ENCODE data around the gene RASSF9.

The RASSF9 gene

DNA sequence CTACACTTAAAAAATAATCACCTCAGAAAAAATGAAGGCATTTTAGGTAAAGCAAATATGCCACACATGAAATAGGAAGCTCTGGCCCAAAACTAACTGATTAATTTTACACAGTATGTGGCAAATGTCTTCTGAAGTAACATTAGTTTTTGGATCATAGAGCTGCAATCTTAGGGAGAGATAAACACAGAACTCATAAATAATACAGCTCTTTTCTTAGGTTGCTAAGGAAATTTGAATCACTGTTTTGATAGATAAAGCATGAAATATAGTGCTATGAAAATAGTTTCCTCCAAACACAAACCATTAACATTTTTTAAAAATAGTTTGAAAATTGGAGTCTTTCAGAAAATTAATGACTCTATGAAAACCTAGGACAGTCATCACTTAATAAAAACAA lies 15.0 kb downstream of the RASSF9 start:
- no peak for DNase-seq (ENCODE audit: low read depth)

DNA sequence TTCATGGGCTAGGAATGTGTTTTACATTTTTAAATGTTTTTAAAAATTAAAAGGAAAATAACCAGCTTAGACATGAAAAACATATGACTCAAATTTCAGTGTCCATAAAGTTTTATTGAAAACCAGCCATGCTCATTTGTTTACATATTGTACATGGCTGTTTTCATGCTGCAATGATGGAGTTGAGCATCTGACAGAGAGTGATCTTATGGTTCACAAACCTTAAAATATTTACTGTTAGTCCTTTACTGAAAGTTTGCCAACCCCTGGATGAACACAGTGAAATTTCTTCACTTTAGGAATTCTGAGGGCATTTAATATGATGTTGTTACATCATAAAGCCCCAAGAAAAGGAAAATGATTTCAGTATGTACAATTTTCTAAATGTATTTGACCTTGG lies 16.1 kb downstream of the RASSF9 start:
- no peak for DNase-seq (ENCODE audit: low read depth)

- no peak for DNase-seq (ENCODE audit: low read depth)
Observed at GRCh38 chr12:85814741-85815140, 21.5 kb downstream of the RASSF9 start.

- DNase-seq (ENCODE audit: low read depth): no peak
Observed at GRCh38 chr12:85814071-85814470, 22.1 kb downstream of the RASSF9 start.

DNA sequence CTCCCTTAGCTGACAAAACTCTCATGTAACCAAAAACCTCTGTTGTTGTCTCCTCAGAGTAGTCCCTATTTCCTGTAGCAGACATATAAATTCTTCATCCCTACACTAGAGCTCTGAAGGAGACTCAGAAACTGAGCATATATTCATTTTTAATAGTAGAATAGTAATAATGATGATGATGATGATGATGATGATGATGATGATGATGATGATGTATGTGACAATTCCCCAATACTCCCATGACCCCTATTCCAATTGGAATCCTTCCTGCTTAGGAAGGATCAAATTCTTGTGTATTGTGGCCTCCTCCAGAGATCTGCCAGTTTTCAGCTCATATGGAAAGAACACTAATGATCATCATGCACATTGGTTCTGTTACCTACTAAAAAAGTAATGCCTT lies 26.7 kb downstream of the RASSF9 start:
- no peak for DNase-seq (ENCODE audit: low read depth)

- DNase-seq (ENCODE audit: low read depth): no peak
Observed at GRCh38 chr12:85807730-85808129, 28.5 kb downstream of the RASSF9 start.

GRCh38 chr12:85805654-85806053 lies 30.6 kb downstream of the RASSF9 start:
- no peak for DNase-seq (ENCODE audit: low read depth)

- peak; percentile 24 for DNase-seq (ENCODE audit: low read depth)
Observed at GRCh38 chr12:85804663-85805062, 31.5 kb downstream of the RASSF9 start.

GRCh38 chr12:85803923-85804322 lies 32.3 kb downstream of the RASSF9 start:
- DNase-seq (ENCODE audit: low read depth): no peak

DNA sequence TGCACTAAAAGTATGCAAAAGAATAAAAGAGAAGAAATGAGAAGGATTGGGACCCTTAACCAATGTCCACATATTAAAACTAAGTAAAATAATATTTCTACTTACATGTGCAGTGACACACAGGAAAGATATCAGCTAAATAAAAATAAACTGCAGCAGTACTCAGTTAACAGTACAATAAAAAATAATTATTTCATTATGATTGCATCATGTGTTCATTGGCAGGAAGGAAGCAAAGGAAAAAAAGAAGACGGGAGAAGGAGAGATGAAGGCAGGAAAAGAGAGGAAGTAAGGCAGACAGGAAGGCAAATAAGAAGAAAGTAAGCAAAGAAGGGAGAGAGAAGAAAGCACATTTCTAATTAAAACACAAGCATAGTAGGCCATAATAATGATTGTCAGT lies 33.0 kb downstream of the RASSF9 start:
- peak; percentile 55 for DNase-seq (ENCODE audit: low read depth)

GRCh38 chr12:85798122-85798521 lies 38.1 kb downstream of the RASSF9 start:
- no peak for DNase-seq (ENCODE audit: low read depth)

DNA sequence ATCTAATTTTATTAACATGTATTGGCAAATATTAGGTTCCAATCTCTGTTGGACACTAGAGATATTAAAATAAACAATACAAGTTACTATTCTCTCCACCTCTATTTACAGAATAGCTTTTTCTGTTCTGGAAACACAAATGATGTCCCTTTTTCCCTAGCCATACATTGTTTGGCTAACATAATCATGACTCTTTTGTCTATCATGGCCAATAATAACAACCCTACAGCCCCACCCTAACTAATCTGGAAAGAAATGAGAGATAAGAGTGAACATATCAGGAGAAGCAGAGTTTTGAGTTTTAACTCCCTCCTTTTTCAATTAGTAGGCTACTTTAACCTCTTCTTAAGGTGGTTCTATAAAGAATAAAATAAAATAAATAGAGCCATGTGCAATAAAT lies 40.2 kb downstream of the RASSF9 start:
- no peak for DNase-seq (ENCODE audit: low read depth)

GRCh38 chr12:85794531-85794930 lies 41.7 kb downstream of the RASSF9 start:
- no peak for DNase-seq (ENCODE audit: low read depth)

GRCh38 chr12:85784096-85784720 lies 52.0 kb downstream of the RASSF9 start:
- DNase-seq (ENCODE audit: low read depth): peak; percentile 16

- no peak for DNase-seq (ENCODE audit: low read depth)
Observed at GRCh38 chr12:85782711-85783110, 53.5 kb downstream of the RASSF9 start.

DNA sequence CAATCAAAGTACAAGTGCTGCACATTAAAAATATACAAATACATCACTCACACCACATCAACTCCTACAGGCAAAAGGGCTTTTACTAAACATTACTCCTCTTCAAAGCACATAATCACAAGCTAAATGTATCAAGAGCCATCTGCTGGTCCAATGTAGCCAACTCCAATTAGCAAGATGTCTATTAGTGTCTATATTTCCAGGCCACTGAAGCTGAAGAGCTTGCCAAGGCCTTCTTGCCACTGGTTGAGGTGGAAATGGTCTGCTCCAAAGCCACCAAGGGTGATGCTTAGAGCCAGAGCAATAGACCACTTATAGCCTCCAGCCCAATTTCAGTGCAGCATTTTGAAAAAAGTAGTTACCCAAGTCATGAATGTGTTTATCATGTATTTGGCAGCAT lies 54.4 kb downstream of the RASSF9 start:
- DNase-seq (ENCODE audit: low read depth): no peak

DNA sequence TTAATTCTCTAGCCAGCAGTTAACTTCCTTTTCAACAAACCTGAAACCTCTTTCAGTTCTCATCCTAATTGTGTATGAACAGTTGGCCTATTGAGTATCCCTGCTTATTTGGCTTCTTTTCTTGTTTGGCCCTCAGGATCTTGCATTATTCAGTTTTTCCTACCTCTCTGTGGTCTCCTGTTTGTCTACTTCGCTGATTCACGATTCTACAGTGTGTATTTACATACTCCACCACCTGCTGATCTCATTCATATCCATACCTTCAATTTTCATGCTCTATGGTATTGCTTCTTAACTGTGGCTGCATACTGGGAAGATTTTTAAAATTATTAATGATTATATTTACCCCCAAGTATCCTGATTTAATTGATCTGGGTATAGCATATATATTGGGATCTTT lies 56.4 kb downstream of the RASSF9 start:
- DNase-seq (ENCODE audit: low read depth): no peak

DNA sequence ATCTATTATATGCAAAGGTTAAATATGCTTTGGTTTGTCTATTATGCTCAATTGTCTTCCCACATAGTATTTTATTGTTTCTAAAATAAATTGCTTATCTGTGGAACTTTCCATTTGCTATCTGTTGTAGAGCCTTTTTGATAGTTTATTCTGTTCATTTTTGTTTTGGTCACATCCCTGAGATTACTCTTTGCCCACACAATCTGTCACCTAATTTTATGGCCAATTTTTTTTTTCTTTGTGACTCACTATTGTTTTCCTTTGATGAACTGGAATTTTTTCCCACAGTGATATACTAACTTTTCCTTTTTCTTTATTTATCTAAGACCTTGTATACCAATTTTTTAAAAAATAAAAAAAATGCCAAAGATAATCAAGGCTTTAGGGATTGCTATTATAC lies 61.1 kb downstream of the RASSF9 start:
- no peak for DNase-seq (ENCODE audit: low read depth)

GRCh38 chr12:85765453-85765869 lies 70.7 kb downstream of the RASSF9 start:
- no peak for DNase-seq (ENCODE audit: low read depth)

DNA sequence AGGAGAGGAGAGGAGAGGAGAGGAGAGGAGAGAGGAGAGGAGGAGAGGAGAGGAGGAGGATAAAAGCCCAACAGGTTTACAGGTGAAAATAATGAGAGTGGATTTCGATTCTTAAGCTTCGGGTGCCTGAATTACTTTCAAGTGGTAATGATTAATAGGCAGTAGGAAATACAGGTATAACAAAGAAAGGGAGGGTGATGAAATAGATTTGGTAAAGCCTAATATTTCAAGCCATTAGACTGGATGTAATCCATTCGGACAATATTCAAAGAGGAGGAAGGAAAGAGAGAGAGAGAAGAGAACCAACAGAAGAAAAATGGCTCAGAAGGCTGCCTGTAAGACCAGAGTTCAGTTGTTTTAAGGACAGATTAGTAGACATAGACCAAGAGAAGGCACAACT lies 76.6 kb downstream of the RASSF9 start:
- DNase-seq (ENCODE audit: low read depth): no peak

GRCh38 chr12:85759091-85759490 lies 77.1 kb downstream of the RASSF9 start:
- DNase-seq (ENCODE audit: low read depth): no peak

DNA sequence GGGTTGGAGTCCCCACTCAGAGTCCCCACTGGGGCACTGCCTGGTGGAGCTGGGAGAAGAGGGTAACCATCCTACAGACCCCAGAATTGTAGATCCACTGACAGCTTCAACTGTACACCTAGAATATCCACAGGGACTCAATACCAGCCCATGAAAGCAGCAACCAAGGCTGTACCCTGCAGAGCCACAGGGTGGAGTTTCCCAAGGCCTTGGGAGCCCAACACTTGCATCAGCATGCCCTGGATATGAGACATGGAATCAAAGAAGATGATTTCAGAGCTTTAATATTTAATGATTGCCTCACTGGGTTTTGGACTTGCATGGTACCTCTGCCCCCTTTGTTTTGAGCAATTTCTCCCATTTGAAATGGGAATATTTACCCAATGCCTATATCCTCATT lies 80.4 kb downstream of the RASSF9 start:
- no peak for DNase-seq (ENCODE audit: low read depth)
